SJSA1 (cell line): ENCODE data around the gene SETMAR. TPM values are rescaled to one million over a fixed set of nuclear protein-coding genes. Genes with fewer than 3 reads are reported as not detected.
"Not testable (repeated sequence)": the region's sequence is repeated elsewhere in the genome, so short reads cannot be mapped to it uniquely, and the experiment has no call there.

Source experiments
- DNase-seq, 2 experiments: peaks; one replicate each; pipeline ENCODE4 v3.0.0-alpha.2; 2015 to 2020; ENCODE audit warnings: low spot score in 2 of 2, low read depth in 1 of 2
- H3K27ac ChIP-seq: fragments of 250-450 bp; sonication (Bioruptor Pico); 2 replicates; pipeline ENCODE4 v1.5.1; 2020; ENCODE audit warnings: mild to moderate bottlenecking, moderate library complexity
- H3K27me3 ChIP-seq: fragments of 250-450 bp; sonication (Bioruptor Pico); replicated peaks from 2 replicates; pipeline ENCODE4 v1.5.1; 2020; ENCODE audit warnings: mild to moderate bottlenecking, moderate library complexity
- H3K36me3 ChIP-seq: fragments of 250-450 bp; sonication (Bioruptor Pico); 2 replicates; pipeline ENCODE4 v1.5.1; 2020; ENCODE audit warnings: mild to moderate bottlenecking
- H3K4me1 ChIP-seq: fragments of 250-450 bp; sonication (Bioruptor Pico); replicated peaks from 2 replicates; pipeline ENCODE4 v1.6.1; 2021; ENCODE audit warnings: mild to moderate bottlenecking
- H3K4me3 ChIP-seq: fragments of 250-450 bp; sonication (Bioruptor Pico); 2 replicates; pipeline ENCODE4 v1.5.1; 2020; ENCODE audit warnings: mild to moderate bottlenecking
- H3K9me3 ChIP-seq: fragments of 250-450 bp; sonication (Bioruptor Pico); replicated peaks from 2 replicates; pipeline ENCODE4 v1.5.1; 2020; ENCODE audit warnings: mild to moderate bottlenecking
- total RNA-seq: library from RNA; depleted of rRNA; stranded (reverse); fragments of >200 nt; shearing (Covaris generic); gene quantifications from 2 replicates; pipeline ENCODE4 v1.2.3, GENCODE V29; 2014

SETMAR gene
- total RNA-seq, 1 experiment from 2014 or later: 6.0 TPM

DNA sequence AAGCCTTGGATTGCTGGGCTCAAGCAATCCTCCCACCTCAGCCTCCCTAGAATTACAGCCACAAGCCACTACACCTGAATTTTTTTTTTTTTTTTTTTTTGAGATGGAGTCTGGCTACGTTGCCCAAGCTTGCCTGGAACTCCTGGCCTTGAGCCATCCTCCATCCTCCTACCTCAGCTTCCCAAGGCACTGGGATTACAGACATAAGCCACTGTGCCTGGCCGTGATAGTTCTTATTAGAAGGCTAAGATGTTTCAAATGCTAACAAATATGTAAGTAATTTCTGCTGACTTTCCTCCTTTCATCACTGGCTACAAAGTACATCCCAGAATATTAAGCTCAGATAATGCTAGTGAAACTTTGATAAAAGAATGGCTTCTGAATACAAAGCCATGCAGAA, 5.7 kb upstream of the SETMAR start:
- Histone ChIP-seq H3K27me3 (no peaks in the 10 kb centered on the region), H3K4me1 (no peaks in the 10 kb centered on the region), H3K36me3 (no peaks in the 10 kb centered on the region), H3K27ac (no peak overlapping the region), H3K9me3 (no peaks in the 10 kb centered on the region), H3K4me3 (no peak overlapping the region)
- no peak for DNase-seq

DNA sequence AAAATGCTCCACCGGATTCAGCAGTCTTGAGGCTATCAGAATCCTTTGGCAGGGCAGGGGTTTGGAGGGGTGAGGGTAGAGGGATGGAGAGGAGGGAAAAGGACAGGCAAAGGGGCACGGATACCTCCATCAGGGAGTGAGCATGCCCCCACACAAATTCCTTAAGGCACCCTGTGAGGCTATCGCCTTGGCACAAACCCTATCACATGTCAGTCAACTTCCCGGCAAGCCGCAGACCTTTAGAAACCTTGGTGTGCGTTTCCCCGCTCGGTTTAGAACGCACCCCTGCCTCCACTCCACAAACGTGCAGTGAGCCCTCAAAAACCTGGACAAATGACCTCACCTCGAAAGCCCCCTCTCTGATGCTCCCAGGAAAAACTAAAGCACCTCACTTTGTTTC, 422 bp upstream of the SETMAR start:
- no peaks in the 10 kb centered on the region for H3K36me3 ChIP-seq
- no peak for DNase-seq
- H3K4me3 ChIP-seq: peak overlapping the region; percentile 71
- no peaks in the 10 kb centered on the region for H3K9me3 ChIP-seq
- no peak overlapping the region for H3K27ac ChIP-seq
- H3K4me1 ChIP-seq: no peaks in the 10 kb centered on the region; the same call in 1 of the 2 replicates
- no peaks in the 10 kb centered on the region for H3K27me3 ChIP-seq

DNA sequence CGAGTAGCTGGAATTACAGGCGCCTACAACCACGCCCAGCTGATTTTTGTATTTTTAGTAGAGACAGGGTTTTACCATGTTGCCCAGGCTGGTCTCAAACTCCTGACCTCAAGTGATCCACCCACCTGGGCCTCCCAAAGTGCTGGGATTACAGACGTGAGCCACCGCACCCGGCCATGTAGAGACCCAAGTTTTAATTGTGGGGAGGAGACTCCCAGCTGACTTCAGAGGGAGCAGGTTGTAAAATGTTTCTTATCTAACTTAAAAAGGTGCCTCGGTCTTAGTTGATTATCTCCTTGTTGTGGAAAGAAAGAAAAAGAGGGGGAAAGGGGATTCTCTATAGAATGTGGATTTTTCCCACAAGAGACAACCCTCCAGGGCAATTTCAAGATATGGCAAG, 2.0 kb downstream of the SETMAR start:
- not testable (repeated sequence) for H3K27ac ChIP-seq, H3K36me3 ChIP-seq, H3K4me1 ChIP-seq, DNase-seq, H3K4me3 ChIP-seq, H3K9me3 ChIP-seq, H3K27me3 ChIP-seq

DNA sequence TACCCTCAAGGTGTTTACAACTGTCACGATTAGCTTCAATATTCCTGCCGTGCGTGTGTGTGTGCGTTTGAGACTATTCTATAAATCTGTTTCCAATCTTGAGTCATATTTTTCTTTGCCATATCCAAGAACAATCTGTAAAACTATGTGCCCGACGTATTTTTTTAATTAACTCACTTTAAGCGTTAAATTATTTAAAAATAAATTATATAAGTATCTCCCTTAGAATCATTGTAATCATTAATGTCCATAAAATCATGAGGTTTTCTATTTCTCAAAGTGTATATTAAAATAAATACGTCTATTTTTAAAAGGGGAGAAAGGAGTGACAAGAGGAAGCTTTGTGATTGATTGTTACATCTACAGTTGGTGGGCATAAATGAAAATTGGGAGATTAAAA, 2.9 kb downstream of the SETMAR start:
- H3K9me3 ChIP-seq: no peaks in the 10 kb centered on the region
- H3K4me3 ChIP-seq: no peak overlapping the region
- H3K27ac ChIP-seq: no peak overlapping the region
- DNase-seq: no peak
- no peaks in the 10 kb centered on the region for H3K36me3 ChIP-seq
- H3K4me1 ChIP-seq: no peaks in the 10 kb centered on the region; the same call in 1 of the 2 replicates
- no peaks in the 10 kb centered on the region for H3K27me3 ChIP-seq

DNA sequence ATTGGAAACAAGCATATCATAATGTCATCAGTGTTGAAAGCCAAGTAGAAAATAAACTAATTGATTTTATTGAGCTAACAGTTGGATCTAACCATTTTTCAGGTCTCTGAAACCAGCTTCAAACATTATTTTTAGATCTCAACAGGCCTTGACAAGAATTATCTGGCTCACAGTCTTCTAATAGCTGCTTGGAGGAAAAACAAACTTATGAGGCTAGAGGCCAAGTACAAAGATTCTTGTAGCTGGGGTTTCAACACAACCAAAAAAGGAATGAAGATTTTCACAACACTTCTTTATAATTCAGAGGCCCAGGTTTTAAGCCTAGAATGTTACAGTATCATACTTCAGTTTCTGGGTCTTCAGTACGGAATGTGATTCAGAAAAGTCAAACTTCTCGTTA, 3.7 kb downstream of the SETMAR start:
- Histone ChIP-seq H3K27ac (no peak overlapping the region), H3K4me1 (no peaks in the 10 kb centered on the region; the same call in 1 of the 2 replicates), H3K9me3 (no peaks in the 10 kb centered on the region), H3K36me3 (no peaks in the 10 kb centered on the region), H3K4me3 (no peak overlapping the region), H3K27me3 (no peaks in the 10 kb centered on the region)
- no peak for DNase-seq

DNA sequence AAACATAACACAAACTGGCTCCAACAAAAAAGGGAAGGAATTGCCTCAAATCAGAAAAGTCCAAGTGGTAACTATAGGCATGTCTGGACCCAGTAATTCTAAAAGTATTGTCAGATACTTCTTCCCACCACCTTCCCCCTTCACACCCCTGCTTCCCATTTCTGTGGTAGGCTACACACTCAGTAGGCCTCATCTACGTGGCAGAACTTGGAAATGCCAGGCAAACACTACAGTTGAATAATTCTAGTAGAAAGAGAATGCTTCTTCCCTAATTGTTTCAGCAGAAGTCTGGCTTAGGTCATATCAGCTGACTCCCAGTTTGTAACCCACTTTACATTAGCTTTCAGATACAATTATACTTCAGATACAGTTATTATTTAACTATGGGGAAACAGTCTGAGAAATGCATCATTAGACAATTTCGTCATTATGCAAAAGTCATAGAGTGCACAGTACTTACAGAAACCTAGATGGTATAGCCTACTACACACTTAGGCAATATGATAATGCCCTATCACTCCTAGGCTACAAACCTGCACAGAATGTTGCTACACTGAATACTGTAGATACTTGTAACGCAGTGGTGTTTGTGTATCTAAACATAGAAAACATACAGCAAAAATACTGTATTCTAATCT, 6.4 kb downstream of the SETMAR start:
- Histone ChIP-seq H3K4me1 (0 out of 2 replicates have a peak, but pooled peaks cover 3% of the 10 kb centered on the region), H3K4me3 (no peak overlapping the region), H3K27me3 (no peaks in the 10 kb centered on the region), H3K9me3 (no peaks in the 10 kb centered on the region), H3K36me3 (no peaks in the 10 kb centered on the region), H3K27ac (no peak overlapping the region)
- DNase-seq: no peak

DNA sequence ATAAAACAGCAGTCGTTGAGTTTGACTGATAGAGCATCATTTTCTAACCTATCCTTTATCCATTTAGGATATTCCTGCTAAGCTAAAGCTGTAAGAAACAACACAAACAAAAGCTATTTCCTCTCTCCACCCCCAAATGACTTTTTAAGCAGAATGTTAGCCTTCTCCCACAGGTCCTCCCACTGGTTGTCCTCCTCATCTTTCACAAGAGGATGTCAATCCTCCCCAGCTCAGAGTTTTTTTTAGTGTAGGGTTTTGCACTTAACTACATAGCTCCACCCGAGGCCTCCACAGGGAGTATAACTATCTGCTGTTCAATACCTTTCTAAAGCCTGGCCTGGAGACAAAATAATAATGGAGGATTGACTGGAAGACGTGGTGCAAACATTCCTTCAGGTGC, 7.8 kb downstream of the SETMAR start:
- H3K4me1 ChIP-seq: 0 out of 2 replicates have a peak, but pooled peaks cover 3% of the 10 kb centered on the region
- no peaks in the 10 kb centered on the region for H3K27me3 ChIP-seq
- H3K36me3 ChIP-seq: no peaks in the 10 kb centered on the region
- H3K9me3 ChIP-seq: no peaks in the 10 kb centered on the region
- DNase-seq: no peak
- H3K27ac ChIP-seq: no peak overlapping the region
- no peak overlapping the region for H3K4me3 ChIP-seq

DNA sequence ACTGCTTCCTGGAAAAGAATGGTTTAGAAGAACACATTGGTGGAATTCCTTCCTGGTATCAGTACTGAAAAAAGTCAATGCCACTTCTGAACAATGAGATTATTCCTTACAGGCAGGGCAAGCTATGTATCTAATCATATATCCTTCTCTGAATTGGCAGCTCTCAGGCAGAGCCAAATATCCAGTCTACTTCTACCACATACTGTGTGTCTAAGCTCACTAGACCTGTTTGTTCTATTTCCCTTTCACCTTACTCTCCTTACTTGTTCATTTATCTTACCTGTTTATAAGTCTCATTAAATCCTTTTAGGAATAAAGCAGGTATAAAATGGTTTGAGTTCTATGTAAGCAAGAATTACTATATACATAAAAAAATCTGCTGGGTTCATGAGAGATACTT, 8.3 kb downstream of the SETMAR start:
- no peak for DNase-seq
- H3K27me3 ChIP-seq: no peaks in the 10 kb centered on the region

DNA sequence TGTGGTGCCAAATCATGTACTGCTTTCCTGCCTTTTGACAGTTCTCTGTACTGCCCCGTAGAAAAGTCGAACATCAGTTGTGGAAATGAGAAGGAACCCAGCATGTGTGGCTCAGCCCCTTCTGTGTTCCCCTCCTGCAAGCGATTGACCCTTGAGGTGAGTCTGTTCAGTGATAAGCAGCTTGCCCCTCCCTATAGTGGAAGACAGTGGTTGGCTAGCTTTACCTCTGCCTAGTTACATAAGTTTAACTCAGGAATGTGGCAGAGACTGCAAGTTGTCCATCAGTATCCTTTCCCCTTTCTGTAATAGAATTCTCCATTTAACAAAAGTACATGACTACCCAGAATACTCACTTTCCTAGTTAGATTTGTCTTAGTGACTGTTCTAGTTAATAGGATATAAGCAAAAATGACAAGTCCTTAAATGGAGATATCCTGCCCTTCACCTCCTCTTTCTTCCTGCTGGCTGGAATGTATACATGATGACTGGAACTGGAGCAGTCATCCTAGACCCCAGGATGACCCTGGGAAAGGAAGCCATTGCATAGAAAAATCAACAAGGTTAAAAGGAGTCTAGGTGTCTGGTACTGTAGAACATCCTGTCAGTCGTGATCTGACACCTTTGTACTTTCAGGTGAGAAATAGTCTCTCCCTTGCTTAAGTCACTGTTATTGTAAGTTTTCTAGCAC, 10.6 kb downstream of the SETMAR start:
- no peaks in the 10 kb centered on the region for H3K36me3 ChIP-seq
- H3K4me3 ChIP-seq: no peak overlapping the region
- no peak for DNase-seq
- H3K9me3 ChIP-seq: no peaks in the 10 kb centered on the region
- no peak overlapping the region for H3K27ac ChIP-seq
- H3K4me1 ChIP-seq: 0 out of 2 replicates have a peak, but pooled peaks cover 3% of the 10 kb centered on the region
- no peaks in the 10 kb centered on the region for H3K27me3 ChIP-seq

More for the DNA sequence above, 8.3 kb downstream of the SETMAR start:
- Histone ChIP-seq H3K27ac (no peak overlapping the region), H3K9me3 (no peaks in the 10 kb centered on the region), H3K4me3 (no peak overlapping the region), H3K4me1 (0 out of 2 replicates have a peak, but pooled peaks cover 3% of the 10 kb centered on the region), H3K36me3 (no peaks in the 10 kb centered on the region)

DNA sequence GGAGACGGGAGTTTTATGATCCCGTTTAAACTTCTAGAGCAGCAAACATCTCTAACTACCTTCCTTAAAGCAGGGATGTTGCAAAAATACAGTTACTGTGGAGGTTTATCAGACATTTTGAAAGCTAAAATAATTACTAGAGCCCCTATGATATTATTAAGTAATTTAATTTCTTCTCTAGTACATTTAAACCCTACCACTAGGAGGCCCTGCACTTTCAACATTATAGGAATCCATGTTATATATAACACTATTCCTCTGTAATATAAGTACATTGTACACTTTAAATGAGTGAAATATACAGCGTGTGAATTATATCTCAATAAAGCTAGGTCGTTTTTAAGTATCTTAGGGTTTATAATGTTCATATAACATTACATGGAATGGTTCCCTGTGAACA, 11.5 kb downstream of the SETMAR start:
- no peaks in the 10 kb centered on the region for H3K27me3 ChIP-seq
- no peaks in the 10 kb centered on the region for H3K9me3 ChIP-seq
- no peak for DNase-seq
- no peaks in the 10 kb centered on the region for H3K36me3 ChIP-seq
- H3K27ac ChIP-seq: no peak overlapping the region
- 0 out of 2 replicates have a peak, but pooled peaks cover 3% of the 10 kb centered on the region for H3K4me1 ChIP-seq
- H3K4me3 ChIP-seq: no peak overlapping the region

DNA sequence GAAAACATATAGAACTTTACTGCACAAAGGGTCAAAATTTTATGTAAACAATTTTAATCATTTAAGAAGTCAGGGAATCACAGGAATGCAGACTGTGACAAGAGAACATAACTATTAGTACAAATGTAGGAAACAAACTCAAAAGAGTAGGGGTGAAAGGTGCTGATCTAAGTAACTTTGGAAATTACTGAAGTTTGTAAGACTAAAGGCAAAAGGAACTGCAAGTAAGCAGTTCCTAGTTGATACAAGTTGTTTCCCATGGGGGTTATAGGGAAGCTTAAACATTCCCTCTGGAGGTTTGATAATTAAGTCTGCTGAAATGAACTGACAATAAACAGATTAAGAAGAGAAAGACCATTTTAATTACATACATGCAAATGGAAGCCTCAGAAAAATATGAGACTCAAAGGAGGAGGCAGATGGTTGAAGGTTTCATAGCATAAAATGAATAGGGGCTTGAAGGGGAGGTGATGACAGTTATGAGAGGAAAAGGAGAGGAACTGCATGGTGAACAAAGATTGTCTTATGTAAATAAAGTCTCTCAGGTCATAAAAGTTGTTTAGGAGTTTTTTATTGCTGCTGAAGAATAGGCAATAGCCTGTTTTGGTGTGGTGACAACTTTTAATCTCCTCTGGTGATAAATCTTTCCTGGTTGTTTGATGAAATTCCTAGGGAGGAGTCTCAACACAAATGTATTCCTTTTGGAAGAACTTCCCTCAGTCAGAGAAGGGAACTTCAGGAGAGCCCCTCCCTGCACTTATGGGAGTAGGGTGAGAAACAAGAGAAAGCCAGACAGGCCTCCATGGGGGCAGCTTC, 17.1 kb downstream of the SETMAR start:
- H3K9me3 ChIP-seq: no peaks in the 10 kb centered on the region
- H3K27ac ChIP-seq: no peak overlapping the region
- no peak overlapping the region for H3K4me3 ChIP-seq
- H3K27me3 ChIP-seq: no peaks in the 10 kb centered on the region
- no peaks in the 10 kb centered on the region for H3K36me3 ChIP-seq
- no peak for DNase-seq
- no peaks in the 10 kb centered on the region for H3K4me1 ChIP-seq

DNA sequence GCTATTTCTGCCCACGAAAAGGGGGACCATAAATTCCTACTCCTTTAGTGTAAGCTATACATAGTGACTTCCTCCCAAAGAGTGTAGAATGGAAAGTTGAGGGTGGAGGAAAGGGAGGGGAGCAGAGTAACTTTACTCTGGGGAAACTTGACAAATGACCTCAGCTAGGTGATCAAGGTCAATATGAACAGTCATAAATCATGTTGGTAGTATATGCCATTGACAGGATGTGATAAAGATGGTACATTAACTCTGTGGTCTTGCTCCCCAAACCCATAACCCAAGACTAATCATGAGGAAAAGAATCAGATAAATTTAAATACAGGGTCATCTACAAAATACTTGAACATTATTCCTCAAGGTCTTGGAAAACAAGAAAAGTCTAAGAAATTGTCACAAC, 18.6 kb downstream of the SETMAR start:
- no peak for DNase-seq

DNA sequence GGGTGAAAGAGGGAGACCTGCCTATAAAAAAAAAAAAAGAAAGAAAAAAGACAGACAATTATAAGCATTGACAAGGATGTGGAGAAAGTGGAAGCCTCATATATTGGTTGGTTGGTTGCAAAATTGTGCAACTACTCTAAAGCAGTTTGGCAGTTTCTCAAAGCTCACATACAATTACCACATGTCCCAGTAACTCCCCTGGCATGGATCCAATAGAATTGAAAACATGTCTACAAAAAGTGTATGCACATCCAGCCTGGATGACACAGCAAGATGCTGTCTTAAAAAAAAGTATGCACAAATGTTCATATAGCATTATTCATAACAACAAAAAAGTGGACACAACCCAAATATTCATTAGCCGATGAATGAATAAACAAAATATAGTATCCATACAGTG, 19.5 kb downstream of the SETMAR start:
- H3K4me1 ChIP-seq: no peaks in the 10 kb centered on the region
- no peaks in the 10 kb centered on the region for H3K9me3 ChIP-seq
- no peaks in the 10 kb centered on the region for H3K36me3 ChIP-seq
- no peak for DNase-seq
- no peaks in the 10 kb centered on the region for H3K27me3 ChIP-seq
- H3K4me3 ChIP-seq: no peak overlapping the region
- no peak overlapping the region for H3K27ac ChIP-seq

More for the DNA sequence above, 18.6 kb downstream of the SETMAR start:
- H3K36me3 ChIP-seq: no peaks in the 10 kb centered on the region
- H3K4me3 ChIP-seq: no peak overlapping the region
- H3K9me3 ChIP-seq: no peaks in the 10 kb centered on the region
- H3K27me3 ChIP-seq: no peaks in the 10 kb centered on the region
- H3K27ac ChIP-seq: no peak overlapping the region
- H3K4me1 ChIP-seq: no peaks in the 10 kb centered on the region
